HG03439 (cell line): ENCODE measurements around the gene PIGQ.

Experiments used
- ATAC-seq: cut with Tn5 transposase; IDR thresholded peaks from one replicate; pipeline ENCODE4 v1.9.1; 2021; ENCODE audit warnings: mild to moderate bottlenecking, moderate library complexity; ENCODE audit not compliant: unreplicated experiment

Gene PIGQ

DNA sequence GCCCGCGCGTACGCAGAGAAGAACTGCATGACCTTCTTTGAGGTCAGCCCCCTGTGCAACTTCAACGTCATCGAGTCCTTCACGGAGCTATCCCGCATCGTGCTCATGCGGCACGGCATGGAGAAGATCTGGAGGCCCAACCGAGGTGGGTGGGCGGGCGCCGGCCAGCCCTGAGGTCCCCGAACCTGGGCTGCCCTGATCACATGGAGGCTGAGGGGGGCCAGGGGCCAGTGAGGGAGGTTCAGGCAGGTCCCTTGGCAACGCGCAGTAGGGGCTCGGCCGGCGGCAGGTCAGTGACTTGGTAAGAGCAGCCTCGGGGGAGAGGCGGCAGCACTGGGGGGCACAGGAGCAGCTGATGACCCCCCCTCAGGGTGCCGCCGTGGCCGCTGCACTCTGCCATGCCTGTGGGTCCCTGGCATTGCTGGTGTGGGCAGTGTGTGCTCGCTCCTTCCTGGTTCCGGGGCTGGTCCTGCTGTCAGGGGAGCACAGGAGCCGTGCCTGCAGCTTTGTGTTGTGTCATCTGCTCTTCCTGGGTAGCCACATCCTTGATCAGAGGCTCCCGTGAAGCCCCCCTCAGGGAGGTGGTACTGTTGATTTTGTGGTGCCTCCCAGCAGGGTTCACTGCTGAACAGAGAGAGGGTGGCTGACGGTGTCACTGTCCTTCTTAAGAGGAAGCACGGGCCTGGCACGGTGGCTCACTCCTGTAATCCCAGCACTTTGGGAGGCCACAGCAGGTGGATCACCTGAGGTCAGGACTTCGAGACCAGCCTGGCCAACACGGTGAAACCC lies 56.4 kb downstream of the PIGQ start:
- no peak for ATAC-seq

DNA sequence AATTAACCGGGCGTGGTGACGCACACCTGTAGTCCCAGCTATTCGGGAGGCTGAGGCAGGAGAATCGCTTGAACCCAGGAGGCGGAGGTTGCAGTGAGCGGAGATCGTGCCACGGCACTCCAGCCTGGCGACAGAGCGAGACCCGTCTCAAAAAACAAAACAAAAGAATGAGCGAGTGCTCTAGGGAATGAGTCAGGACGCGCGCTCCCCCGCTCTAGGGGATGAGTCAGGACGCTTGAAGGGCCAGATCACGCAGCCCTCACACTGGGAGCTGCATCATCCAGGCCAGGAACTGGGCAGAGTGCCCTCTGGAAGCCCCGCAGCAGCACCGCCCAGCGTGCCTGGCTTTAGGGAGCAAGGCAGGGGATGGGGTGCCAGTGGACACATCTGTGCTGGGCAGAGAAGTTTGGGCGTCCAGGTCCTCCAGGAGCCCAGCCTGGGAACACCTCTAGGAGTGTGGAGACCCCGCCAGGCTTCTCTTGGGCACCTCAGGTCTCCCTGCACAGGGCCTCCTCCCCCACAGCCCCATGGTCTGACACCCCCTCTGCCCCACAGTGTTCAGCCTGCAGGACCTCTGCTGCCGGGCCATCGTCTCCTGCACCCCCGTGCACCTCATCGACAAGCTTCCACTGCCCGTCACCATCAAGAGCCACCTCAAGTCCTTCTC lies 57.2 kb downstream of the PIGQ start:
- no peak for ATAC-seq

- ATAC-seq: no peak
These were observed 57.9 kb downstream of the PIGQ start for GRCh38 chr16:627454-628239.

- no peak for ATAC-seq
These were observed 58.7 kb downstream of the PIGQ start for GRCh38 chr16:628321-629061.

GRCh38 chr16:629185-629832 lies 59.5 kb downstream of the PIGQ start:
- no peak for ATAC-seq

DNA sequence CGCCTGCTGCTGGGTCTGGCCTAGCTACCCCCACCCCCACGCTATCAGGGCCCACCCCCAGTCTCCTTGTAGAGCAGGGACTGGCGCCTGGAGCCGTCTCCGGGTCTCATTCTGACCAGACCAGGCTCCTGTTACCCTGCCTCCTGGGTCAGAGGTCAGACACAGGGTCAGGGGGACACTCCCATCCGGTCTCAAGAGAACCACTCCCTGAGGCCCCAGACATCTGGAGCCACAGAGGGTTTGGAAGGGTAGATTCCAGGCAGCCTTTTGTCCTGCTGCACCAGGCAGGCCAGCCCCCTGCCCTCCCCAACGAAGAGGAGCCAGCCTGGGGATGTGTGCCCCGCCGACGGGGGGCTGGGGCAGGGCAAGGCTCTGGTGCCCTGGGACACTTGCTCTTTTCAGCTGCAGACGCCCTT lies 60.1 kb downstream of the PIGQ start:
- ATAC-seq: no peak

- no peak for ATAC-seq
These were observed 60.6 kb downstream of the PIGQ start for GRCh38 chr16:630249-630814.

DNA sequence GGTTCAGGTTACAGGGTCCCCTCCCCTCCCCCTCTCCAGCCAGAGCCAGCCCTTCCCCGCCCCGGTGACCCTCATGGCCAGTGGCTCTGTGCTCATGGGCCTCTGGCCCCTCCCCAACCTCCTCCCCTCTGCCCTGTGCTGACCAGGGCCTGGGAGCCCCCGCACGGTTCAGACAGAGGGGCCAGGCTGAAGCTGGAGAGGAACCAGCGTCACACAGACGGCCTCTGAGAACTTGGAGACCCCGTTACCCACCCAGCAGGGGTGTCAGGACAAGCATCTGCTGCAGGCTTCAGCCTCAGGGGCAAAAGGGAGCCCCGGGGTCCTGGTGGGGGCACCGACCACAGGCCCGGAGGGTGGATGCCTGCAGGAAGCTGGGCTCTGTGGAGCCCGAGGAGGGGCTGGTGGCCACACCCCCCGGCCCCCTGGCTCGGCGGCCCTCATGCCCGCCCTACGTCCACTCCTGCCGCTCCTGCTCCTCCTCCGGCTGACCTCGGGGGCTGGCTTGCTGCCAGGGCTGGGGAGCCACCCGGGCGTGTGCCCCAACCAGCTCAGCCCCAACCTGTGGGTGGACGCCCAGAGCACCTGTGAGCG lies 61.1 kb downstream of the PIGQ start, which contains the start of gene WFIKKN1:
WFIKKN1 (plus strand) TSS at position 171 of the 591 bp plus-strand sequence; CDS start at position 440, 269 bp downstream.
- ATAC-seq: no peak

- ATAC-seq: no peak
These were observed 62.1 kb downstream of the PIGQ start for GRCh38 chr16:631808-632358.

GRCh38 chr16:632486-633335 lies 62.9 kb downstream of the PIGQ start:
- no peak for ATAC-seq

GRCh38 chr16:633336-634050 lies 63.7 kb downstream of the PIGQ start:
- no peak for ATAC-seq
